ENCODE data around the gene HMOX1.

Gene HMOX1

DNA sequence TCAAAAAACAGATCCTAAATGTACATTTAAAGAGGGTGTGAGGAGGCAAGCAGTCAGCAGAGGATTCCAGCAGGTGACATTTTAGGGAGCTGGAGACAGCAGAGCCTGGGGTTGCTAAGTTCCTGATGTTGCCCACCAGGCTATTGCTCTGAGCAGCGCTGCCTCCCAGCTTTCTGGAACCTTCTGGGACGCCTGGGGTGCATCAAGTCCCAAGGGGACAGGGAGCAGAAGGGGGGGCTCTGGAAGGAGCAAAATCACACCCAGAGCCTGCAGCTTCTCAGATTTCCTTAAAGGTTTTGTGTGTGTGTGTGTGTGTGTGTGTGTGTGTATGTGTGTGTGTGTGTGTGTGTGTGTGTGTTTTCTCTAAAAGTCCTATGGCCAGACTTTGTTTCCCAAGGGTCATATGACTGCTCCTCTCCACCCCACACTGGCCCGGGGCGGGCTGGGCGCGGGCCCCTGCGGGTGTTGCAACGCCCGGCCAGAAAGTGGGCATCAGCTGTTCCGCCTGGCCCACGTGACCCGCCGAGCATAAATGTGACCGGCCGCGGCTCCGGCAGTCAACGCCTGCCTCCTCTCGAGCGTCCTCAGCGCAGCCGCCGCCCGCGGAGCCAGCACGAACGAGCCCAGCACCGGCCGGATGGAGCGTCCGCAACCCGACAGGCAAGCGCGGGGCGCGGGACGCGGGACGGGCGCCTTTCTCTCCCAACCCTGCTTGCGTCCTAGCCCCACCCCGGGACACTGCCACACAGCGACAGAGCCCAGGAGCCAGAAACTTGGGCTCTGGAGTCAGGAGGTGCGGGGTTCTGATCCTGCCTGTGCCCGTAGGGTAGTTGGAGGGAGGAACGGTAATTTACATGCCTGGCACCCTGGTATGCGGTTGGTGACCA, at the start of gene HMOX1:
TSS of gene HMOX1 (plus strand) at position 560 of the 887 bp plus-strand sequence. CDS start at position 638, 78 bp downstream.
- peak; percentile 88 for DNase-seq

GRCh38 chr22:35332278-35332677, 48.6 kb upstream of the HMOX1 start:
- no peak for DNase-seq

DNA sequence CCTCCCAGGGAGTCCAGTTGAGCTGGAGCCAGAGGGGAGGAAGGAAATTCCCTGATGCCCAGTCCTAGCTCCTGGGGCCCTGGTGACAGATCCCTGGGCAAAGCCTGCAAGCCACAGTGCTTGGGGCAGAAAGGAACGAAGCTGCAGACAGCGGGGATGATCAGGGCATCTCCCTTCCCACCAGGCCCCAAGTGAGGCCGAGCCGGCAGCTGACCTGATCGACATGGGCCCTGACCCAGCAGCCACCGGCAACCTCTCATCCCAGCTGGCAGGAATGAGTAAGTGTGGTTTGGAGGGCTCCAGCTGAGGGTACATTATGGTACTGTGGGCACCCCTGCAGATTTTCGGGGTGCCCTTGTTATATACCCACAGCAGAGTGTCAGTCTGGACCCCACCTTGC, 47.7 kb upstream of the HMOX1 start:
- DNase-seq: no peak

GRCh38 chr22:35334004-35334403, 46.9 kb upstream of the HMOX1 start:
- DNase-seq: peak; percentile 60

DNA sequence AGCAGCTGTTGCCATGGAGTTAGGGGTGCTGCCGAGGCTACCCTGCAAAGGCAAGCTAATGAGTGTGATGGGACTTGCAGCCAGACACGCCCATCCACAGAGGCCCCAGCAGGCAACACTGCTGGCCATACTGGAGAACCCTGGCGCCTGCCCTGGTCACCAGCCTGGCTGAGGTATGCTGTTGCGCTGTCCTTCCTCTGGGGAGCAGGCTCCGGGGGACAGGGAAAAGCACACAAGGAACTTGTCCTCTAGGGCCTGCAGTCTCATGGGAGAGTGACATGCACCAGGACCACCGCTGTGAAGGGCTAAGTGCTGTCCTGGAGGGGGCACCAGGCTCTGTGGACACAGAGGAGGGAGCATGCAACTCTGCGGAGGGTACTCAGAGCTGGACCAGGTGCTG, 45.4 kb upstream of the HMOX1 start:
- no peak for DNase-seq

GRCh38 chr22:35335936-35336781, 44.7 kb upstream of the HMOX1 start:
- DNase-seq: peak; percentile 81

- peak; percentile 72 for DNase-seq
These were observed 43.0 kb upstream of the HMOX1 start for GRCh38 chr22:35337932-35338331.

- DNase-seq: no peak
These were observed 39.6 kb upstream of the HMOX1 start for GRCh38 chr22:35341090-35341874.

- no peak for DNase-seq
These were observed 38.5 kb upstream of the HMOX1 start for GRCh38 chr22:35342390-35342789.

GRCh38 chr22:35343664-35344550, 37.0 kb upstream of the HMOX1 start:
- DNase-seq: no peak

- no peak for DNase-seq
These were observed 35.8 kb upstream of the HMOX1 start for GRCh38 chr22:35344956-35345690.

GRCh38 chr22:35345808-35346505, 34.9 kb upstream of the HMOX1 start:
- no peak for DNase-seq

- DNase-seq: no peak
These were observed 34.2 kb upstream of the HMOX1 start for GRCh38 chr22:35346596-35347220.

GRCh38 chr22:35347462-35347861, 33.4 kb upstream of the HMOX1 start:
- no peak for DNase-seq

DNA sequence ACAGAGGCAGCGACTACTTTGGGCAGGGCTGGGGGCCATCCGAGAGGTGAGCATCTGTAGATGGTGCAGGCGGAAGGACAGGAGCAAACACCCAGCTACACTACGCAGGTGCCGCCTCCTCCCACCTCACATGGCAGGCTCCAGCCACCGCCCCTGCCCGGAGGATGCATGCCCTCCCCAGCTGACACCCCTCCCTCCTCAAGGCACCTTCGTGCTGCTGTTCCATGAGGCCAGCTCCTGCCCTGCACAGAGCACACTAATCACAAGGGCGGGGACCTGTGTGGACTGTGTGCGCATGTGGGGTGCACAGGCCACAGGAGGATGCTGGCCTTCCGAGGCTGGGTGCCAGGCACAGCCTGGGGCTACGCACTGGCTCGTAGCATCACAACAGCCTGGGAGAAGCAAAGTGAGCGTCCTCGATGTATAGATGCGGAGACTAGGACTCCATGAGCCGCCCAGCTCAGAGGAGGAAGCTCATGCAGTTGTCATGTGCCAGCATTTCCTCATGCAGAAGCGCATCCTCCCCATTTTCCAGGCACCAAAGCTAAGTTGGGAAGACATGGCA, 32.8 kb upstream of the HMOX1 start:
- DNase-seq: no peak

DNA sequence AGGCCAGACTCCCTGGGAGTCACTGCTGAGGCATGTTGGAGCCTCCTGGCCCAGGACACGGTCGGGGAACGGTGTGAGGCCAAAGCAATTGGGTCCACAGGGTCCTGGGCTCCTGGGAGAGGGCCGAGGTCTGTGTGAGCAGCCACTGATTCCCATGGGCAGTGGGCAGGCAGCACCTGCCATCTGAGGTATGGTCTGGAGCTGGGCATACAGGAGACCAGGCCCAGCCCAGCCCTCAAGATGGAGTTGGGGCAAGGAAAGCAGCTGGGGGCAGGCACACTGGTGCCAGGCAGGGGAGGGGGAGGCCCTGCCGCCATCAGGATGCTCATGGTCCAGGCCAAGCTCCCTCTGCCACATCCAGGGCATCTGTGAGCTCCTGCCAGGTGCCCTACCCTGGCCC, 32.2 kb upstream of the HMOX1 start:
- no peak for DNase-seq

DNA sequence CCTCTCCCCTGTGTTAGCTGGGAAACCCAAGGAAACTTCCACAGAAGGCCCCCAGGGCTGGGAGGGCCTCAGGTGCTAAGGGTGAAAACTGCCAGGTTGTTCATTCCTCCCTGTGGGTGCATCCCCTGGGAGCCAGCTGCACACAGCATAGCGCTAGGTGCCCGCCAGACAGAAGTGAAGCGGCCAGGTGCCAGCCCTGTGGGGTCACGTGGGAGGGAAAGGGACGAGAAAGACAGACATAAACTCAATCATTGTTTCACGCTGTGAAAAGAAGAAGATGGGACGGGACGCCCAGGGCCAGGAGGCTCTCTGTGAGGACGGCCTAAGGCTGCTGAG, 31.6 kb upstream of the HMOX1 start:
- DNase-seq: no peak

DNA sequence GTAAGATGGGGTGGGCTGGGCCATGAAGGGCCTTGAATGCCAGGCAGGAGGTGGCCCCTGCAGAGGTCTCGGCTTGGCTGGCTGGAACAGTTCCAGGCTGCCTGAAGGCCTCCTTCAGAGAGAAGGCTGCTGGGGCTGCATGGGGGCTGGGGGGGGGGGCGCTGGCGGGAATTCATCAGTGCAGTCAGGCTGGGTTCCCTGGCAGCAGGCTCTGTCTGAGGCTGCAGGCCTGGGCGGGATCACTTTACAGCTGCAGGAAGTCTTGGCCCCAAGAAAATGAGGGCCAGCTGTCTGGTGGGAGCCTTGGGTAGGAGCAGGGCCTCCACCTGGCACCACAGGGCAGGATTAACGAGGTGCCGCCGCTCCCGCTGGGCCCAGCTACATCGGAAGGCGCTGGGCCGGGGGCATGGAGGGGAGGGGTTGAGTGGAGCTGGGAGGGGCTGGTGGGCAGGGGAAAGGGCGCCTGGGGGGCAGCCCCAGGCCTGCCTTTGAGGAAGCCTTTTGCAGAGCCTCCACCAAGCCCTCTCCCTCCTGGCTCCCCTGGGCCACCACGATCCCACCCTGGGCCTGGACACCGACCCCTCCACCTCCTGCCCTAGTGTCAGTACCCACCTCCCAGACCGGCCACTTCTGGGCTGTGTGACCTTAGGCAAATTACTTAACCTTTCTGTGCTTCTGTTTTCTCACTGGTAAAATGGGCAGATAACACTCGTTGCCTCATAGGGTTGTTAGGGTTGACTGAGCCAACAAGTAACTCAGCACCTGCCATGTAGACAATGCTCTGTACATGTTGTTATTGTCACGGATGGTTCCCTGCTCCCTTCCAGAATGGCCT, 31.0 kb upstream of the HMOX1 start:
- no peak for DNase-seq

Data from hematopoietic multipotent progenitor cell treated with erythropoietin and hydrocortisone succinate and interleukin-3 and kit ligand, for 4 days (in vitro differentiated cells).